Keratinocyte (primary cell): Measurements from ENCODE around the gene CDH13. TPM values are rescaled to one million over a fixed set of nuclear protein-coding genes. Genes with fewer than 3 reads are reported as not detected.

ENCODE experiments used
- DNase-seq: peaks from one replicate; pipeline ENCODE4 v3.0.0-alpha.2; 2011; ENCODE audit warnings: low read depth, missing footprints, low spot score
- FAIRE-seq: peaks from 2 replicates; lab custom pipeline; 2011; peaks lifted over from hg19 to GRCh38; lab: Jason Lieb, UNC
- H2AFZ ChIP-seq: 2 replicates; pipeline ENCODE4 v1.6.0; 2012; ENCODE audit warnings: low read length, control low read depth, inconsistent platforms; ENCODE audit not compliant: control insufficient read depth
- H3K27ac ChIP-seq: 2 replicates; pipeline ENCODE4 v1.5.1; 2011; ENCODE audit warnings: low read length; ENCODE audit not compliant: control insufficient read depth, insufficient read depth
- H3K27me3 ChIP-seq: 3 replicates; pipeline ENCODE4 v1.6.0; 2011; ENCODE audit warnings: low read length; ENCODE audit not compliant: control insufficient read depth, insufficient read depth; ENCODE audit errors: extremely low read depth
- H3K36me3 ChIP-seq, 2 experiments: 2 replicates in 1 of 2; 3 replicates in 1 of 2; pipeline ENCODE4 v1.5.1; 2011; ENCODE audit warnings: low read length in 2 of 2, mild to moderate bottlenecking in 1 of 2; ENCODE audit not compliant: control insufficient read depth in 2 of 2, insufficient read depth in 2 of 2; ENCODE audit errors: extremely low read depth in 1 of 2
- H3K4me1 ChIP-seq: 3 replicates; pipeline ENCODE4 v1.5.1; 2011; ENCODE audit warnings: low read length; ENCODE audit not compliant: control insufficient read depth, insufficient read depth; ENCODE audit errors: extremely low read depth
- H3K4me2 ChIP-seq: 3 replicates; pipeline ENCODE4 v1.6.0; 2011; ENCODE audit warnings: low read depth, low read length; ENCODE audit not compliant: control insufficient read depth, insufficient read depth; ENCODE audit errors: extremely low read depth
- H3K4me3 ChIP-seq, 3 experiments: fragments of 200-600 bp in 1 of 3; sonication (generic) in 1 of 3; 2 replicates in 2 of 3; 3 replicates in 1 of 3; pipeline ENCODE4 v1.5.1; 2011 to 2016; ENCODE audit warnings: low read length in 3 of 3, mild to moderate bottlenecking in 3 of 3, control low read depth in 2 of 3, inconsistent platforms in 1 of 3, low read depth in 1 of 3, mixed read lengths in 1 of 3, mixed run types in 1 of 3, moderate library complexity in 1 of 3; ENCODE audit not compliant: control insufficient read depth in 2 of 3, insufficient read depth in 2 of 3; ENCODE audit errors: extremely low read depth in 1 of 3
- H3K79me2 ChIP-seq: 2 replicates; pipeline ENCODE4 v1.6.0; 2012; ENCODE audit warnings: low read length; ENCODE audit not compliant: control insufficient read depth, insufficient read depth
- H3K9ac ChIP-seq: 3 replicates; pipeline ENCODE4 v1.6.0; 2011; ENCODE audit warnings: low read length; ENCODE audit not compliant: control insufficient read depth, insufficient read depth; ENCODE audit errors: extremely low read depth
- H3K9me1 ChIP-seq: 3 replicates; pipeline ENCODE4 v1.6.0; 2011; ENCODE audit warnings: low read length; ENCODE audit not compliant: control insufficient read depth, insufficient read depth; ENCODE audit errors: extremely low read depth
- H3K9me3 ChIP-seq: 2 replicates; pipeline ENCODE4 v1.5.1; 2012; ENCODE audit warnings: low read depth, low read length; ENCODE audit not compliant: control insufficient read depth
- H4K20me1 ChIP-seq: 3 replicates; pipeline ENCODE4 v1.6.0; 2011; ENCODE audit warnings: low read length; ENCODE audit not compliant: control insufficient read depth, insufficient read depth; ENCODE audit errors: extremely low read depth
- EZH2 ChIP-seq: IDR thresholded peaks from one replicate; pipeline ENCODE4 v1.6.1; 2012; ENCODE audit warnings: inconsistent platforms, mild to moderate bottlenecking, low read length, moderate library complexity
- dilution Hi-C: fragments of 300-500 bp; cut with MboI; formaldehyde crosslinking; loops from one replicate; pipeline ENCODE4 v1.7.0; 2020; ENCODE audit warnings: low sequenced_read_pairs; ENCODE audit not compliant: extremely low pct_ligation_motif_present
- polyA plus RNA-seq, 5 experiments: library from polyadenylated mRNA; depleted of rRNA in 3 of 5; stranded (reverse) in 3 of 5; stranded (forward) in 1 of 5; unstranded in 1 of 5; fragments of >200 nt; gene quantifications; 1 replicate in 1 of 5; 2 replicates in 3 of 5; 3 replicates in 1 of 5; pipeline versions ENCODE4 v1.2.1 to v1.2.3, GENCODE V29; 2011 to 2012; ENCODE audit warnings: missing spikeins in 2 of 5, low read depth in 1 of 5, low replicate concordance in 1 of 5
- TF ChIP-seq, protein P1 (sequence below), 3 experiments: IDR thresholded peaks in 1 of 3; conservative IDR thresholded peaks in 1 of 3; optimal IDR thresholded peaks in 1 of 3; 2 replicates in 2 of 3; 3 replicates in 1 of 3; pipeline versions ENCODE3 to v1.5.1; 2011; ENCODE audit warnings: low read length in 3 of 3, mild to moderate bottlenecking in 3 of 3, moderate library complexity in 2 of 3, control low read depth in 1 of 3, inconsistent platforms in 1 of 3; ENCODE audit not compliant: insufficient read depth in 2 of 3; ENCODE audit errors: extremely low read depth in 1 of 3

The CDH13 gene
- polyA plus RNA-seq, 1 donor (not counting 4 experiments of a cell fraction or from before 2014, with no cell fraction given): 111 TPM

DNA sequence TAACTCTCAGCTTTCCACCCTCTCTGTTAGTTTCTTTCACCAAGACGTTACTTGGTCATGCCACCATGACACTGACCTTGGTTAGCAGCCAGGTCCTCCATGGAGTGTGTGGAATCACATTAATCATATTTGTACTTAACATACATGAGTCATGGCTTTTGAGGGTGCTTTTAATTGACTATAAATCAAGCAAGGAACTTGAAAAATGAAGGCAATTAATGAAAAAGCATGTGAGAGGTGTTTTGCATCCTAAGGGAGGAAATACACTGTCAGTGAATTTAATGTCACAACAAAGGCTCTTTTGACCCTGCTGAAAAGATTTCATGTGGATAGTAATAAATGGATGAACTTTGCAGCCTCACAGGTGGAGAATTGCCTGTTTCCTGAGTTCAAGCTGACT, 240.7 kb downstream of the CDH13 start:
- Histone ChIP-seq H3K27ac (no peak overlapping the region), H3K79me2 (peaks cover 4% of the 10 kb centered on the region), H3K4me1 (no peaks in the 10 kb centered on the region), H3K9me1 (no peaks in the 10 kb centered on the region), H4K20me1 (no peaks in the 10 kb centered on the region), H3K9me3 (peaks cover 6% of the 10 kb centered on the region), H3K36me3 (peaks cover 0 to 6% of the 10 kb centered on the region in 2 experiments), H3K4me3 (no peak overlapping the region), H3K27me3 (no peaks in the 10 kb centered on the region), H2AFZ (no peak overlapping the region), H3K4me2 (no peak overlapping the region), H3K9ac (no peak overlapping the region)
- FAIRE-seq (peak; percentile 26), DNase-seq (no peak)
- TF ChIP-seq EZH2: no peak
- TF ChIP-seq, protein P1, sequence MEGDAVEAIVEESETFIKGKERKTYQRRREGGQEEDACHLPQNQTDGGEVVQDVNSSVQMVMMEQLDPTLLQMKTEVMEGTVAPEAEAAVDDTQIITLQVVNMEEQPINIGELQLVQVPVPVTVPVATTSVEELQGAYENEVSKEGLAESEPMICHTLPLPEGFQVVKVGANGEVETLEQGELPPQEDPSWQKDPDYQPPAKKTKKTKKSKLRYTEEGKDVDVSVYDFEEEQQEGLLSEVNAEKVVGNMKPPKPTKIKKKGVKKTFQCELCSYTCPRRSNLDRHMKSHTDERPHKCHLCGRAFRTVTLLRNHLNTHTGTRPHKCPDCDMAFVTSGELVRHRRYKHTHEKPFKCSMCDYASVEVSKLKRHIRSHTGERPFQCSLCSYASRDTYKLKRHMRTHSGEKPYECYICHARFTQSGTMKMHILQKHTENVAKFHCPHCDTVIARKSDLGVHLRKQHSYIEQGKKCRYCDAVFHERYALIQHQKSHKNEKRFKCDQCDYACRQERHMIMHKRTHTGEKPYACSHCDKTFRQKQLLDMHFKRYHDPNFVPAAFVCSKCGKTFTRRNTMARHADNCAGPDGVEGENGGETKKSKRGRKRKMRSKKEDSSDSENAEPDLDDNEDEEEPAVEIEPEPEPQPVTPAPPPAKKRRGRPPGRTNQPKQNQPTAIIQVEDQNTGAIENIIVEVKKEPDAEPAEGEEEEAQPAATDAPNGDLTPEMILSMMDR (optimal IDR thresholded peaks at IDR 0.05 in 1 of 3, IDR thresholded peaks at IDR 0.05 in 1 of 3, conservative IDR thresholded peaks at IDR 0.05 in 1 of 3; ENCODE audit: extremely low read depth in 1 of 3, insufficient read depth in 2 of 3, low read length in 3 of 3): no peak
- dilution Hi-C loops: no loop called here

DNA sequence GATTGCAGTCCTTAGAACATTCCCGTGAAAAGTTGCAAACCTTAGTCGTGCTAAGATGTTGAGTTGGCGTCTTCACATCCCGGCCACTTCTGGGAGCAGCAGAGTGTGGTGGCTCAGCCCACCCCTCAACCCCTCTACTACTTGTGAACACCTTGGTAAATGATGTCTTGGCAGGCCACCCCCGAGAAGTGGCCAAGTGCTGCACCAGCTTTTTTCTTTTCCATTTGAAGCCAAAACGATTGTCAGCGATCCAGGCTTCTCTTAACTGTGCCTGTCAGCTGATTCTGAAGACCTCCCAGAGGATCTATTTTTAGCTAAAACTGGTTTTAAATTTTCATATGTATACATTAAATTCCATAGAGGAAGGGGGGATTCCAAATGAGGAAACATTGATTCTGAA, 247.5 kb downstream of the CDH13 start:
- H3K9me1 ChIP-seq: no peaks in the 10 kb centered on the region
- H4K20me1 ChIP-seq: no peaks in the 10 kb centered on the region
- H3K4me1 ChIP-seq: no peaks in the 10 kb centered on the region
- DNase-seq: no peak
- no peak overlapping the region for H3K4me2 ChIP-seq
- no peaks in the 10 kb centered on the region for H3K27me3 ChIP-seq
- no peak for FAIRE-seq
- peaks cover 3% of the 10 kb centered on the region for H3K79me2 ChIP-seq
- H3K27ac ChIP-seq: no peak overlapping the region
- H2AFZ ChIP-seq: no peak overlapping the region
- dilution Hi-C loops: no loop called here
- H3K9me3 ChIP-seq: no peaks in the 10 kb centered on the region
- no peak overlapping the region for H3K9ac ChIP-seq
- H3K36me3 ChIP-seq: no peaks in the 10 kb centered on the region
- TF ChIP-seq, protein P1 (optimal IDR thresholded peaks at IDR 0.05 in 1 of 3, IDR thresholded peaks at IDR 0.05 in 1 of 3, conservative IDR thresholded peaks at IDR 0.05 in 1 of 3; ENCODE audit: extremely low read depth in 1 of 3, insufficient read depth in 2 of 3, low read length in 3 of 3): no peak
- no peak for TF ChIP-seq EZH2
- H3K4me3 ChIP-seq: no peak overlapping the region
